Neural cell (in vitro differentiated cells): ENCODE data around the gene USP7. TPM values are rescaled to one million over a fixed set of nuclear protein-coding genes. Genes with fewer than 3 reads are reported as not detected.

Experiments
- H2AFZ ChIP-seq: fragments of 200-600, 300-800 bp; sonication (generic), shearing (Covaris generic); 2 replicates; pipeline ENCODE4 v1.6.0; 2014; ENCODE audit warnings: low read depth, mild to moderate bottlenecking, antibody characterized with exemption, low read length, moderate library complexity
- H3F3A ChIP-seq: fragments of 200-600 bp; shearing (Covaris generic); 2 replicates; pipeline ENCODE4 v1.6.1; 2016; ENCODE audit warnings: mild to moderate bottlenecking, moderate library complexity, mixed read lengths, antibody characterized with exemption, low read length; ENCODE audit not compliant: insufficient read depth, poor library complexity, severe bottlenecking
- H3K27ac ChIP-seq: fragments of 200-600, 300-800 bp; sonication (generic), shearing (Covaris generic); 2 replicates; pipeline ENCODE4 v1.5.1; 2014; ENCODE audit warnings: mild to moderate bottlenecking, low read length, moderate library complexity
- H3K27me3 ChIP-seq: fragments of 300-800, 200-600 bp; sonication (generic), shearing (Covaris generic); 2 replicates; pipeline ENCODE4 v1.6.0; 2014; ENCODE audit warnings: mild to moderate bottlenecking, low read depth, low read length, moderate library complexity; ENCODE audit not compliant: insufficient read depth
- H3K36me3 ChIP-seq: fragments of 300-800, 200-600 bp; sonication (generic), shearing (Covaris generic); 2 replicates; pipeline ENCODE4 v1.5.1; 2014; ENCODE audit warnings: mild to moderate bottlenecking, antibody characterized with exemption, low read length, moderate library complexity; ENCODE audit not compliant: insufficient read depth
- H3K4me2 ChIP-seq: fragments of 300-800, 200-600 bp; sonication (generic), shearing (Covaris generic); 2 replicates; pipeline ENCODE4 v1.6.0; 2014; ENCODE audit warnings: mild to moderate bottlenecking, low read length
- H3K4me3 ChIP-seq: fragments of 300-800, 200-600 bp; sonication (generic), shearing (Covaris generic); 2 replicates; pipeline ENCODE4 v1.5.1; 2014; ENCODE audit warnings: mild to moderate bottlenecking, low read length, moderate library complexity
- H3K79me2 ChIP-seq: fragments of 200-600 bp; shearing (Covaris generic); replicated peaks from 2 replicates; pipeline ENCODE4 v1.6.0; 2014; ENCODE audit warnings: mild to moderate bottlenecking, low read length, moderate library complexity; ENCODE audit not compliant: insufficient read depth
- H3K9ac ChIP-seq: fragments of 300-800, 200-600 bp; sonication (generic), shearing (Covaris generic); 2 replicates; pipeline ENCODE4 v1.6.1; 2016; ENCODE audit warnings: mild to moderate bottlenecking, low read length, mixed read lengths
- H3K9me2 ChIP-seq: fragments of 200-600 bp; shearing (Covaris generic); 2 replicates; pipeline ENCODE4 v1.6.1; 2016; ENCODE audit warnings: mild to moderate bottlenecking, low read length, mixed read lengths; ENCODE audit not compliant: insufficient read depth
- H3K9me3 ChIP-seq: fragments of 200-600, 300-800 bp; sonication (generic), shearing (Covaris generic); 2 replicates; pipeline ENCODE4 v1.6.1; 2016; ENCODE audit warnings: mild to moderate bottlenecking, mixed run types, low read length, moderate library complexity, mixed read lengths
- H4K20me1 ChIP-seq: fragments of 200-600 bp; shearing (Covaris generic); 2 replicates; pipeline ENCODE4 v1.6.1; 2016; ENCODE audit warnings: mild to moderate bottlenecking, mixed run types; ENCODE audit not compliant: insufficient read depth
- EP300 ChIP-seq: fragments of 450-650 bp; conservative IDR thresholded peaks from 2 replicates; pipeline ENCODE4 v1.6.1; 2014; ENCODE audit warnings: antibody characterized with exemption, mild to moderate bottlenecking, moderate library complexity; ENCODE audit not compliant: poor library complexity, severe bottlenecking
- EZH2 ChIP-seq: fragments of 200-600, 300-800 bp; shearing (Covaris generic), sonication (generic); IDR thresholded peaks from 2 replicates; pipeline ENCODE4 v1.6.1; 2014; ENCODE audit warnings: antibody characterized with exemption, low read length, borderline replicate concordance, mild to moderate bottlenecking; ENCODE audit not compliant: insufficient read depth, poor library complexity, severe bottlenecking
- MXI1 ChIP-seq: fragments of 450-650 bp; conservative IDR thresholded peaks from 2 replicates; pipeline ENCODE4 v1.6.1; 2014; ENCODE audit warnings: antibody characterized with exemption, mild to moderate bottlenecking; ENCODE audit not compliant: poor library complexity, severe bottlenecking
- POLR2AphosphoS5 ChIP-seq: IDR thresholded peaks from 2 replicates; pipeline ENCODE4 v1.6.1; 2012
- RAD21 ChIP-seq: fragments of 450-650 bp; conservative IDR thresholded peaks from 2 replicates; pipeline ENCODE4 v1.6.1; 2014; ENCODE audit warnings: antibody characterized with exemption, mild to moderate bottlenecking, moderate library complexity
- SMC3 ChIP-seq: fragments of 450-650 bp; conservative IDR thresholded peaks from 2 replicates; pipeline ENCODE4 v1.6.1; 2014; ENCODE audit warnings: antibody characterized with exemption, mild to moderate bottlenecking, moderate library complexity; ENCODE audit not compliant: poor library complexity
- TAF1 ChIP-seq: IDR thresholded peaks from 2 replicates; pipeline ENCODE4 v1.6.1; 2012; ENCODE audit warnings: low read depth
- polyA plus RNA-seq: library from polyadenylated mRNA; depleted of rRNA; stranded (reverse); fragments of >200 nt; gene quantifications from 2 replicates; pipeline ENCODE4 v1.2.3, GENCODE V29; 2014
- TF ChIP-seq, protein P1 (sequence below): IDR thresholded peaks from 2 replicates; pipeline ENCODE4 v1.6.1; 2012; ENCODE audit warnings: borderline replicate concordance
- TF ChIP-seq, protein P2 (sequence below): fragments of 450-650 bp; IDR thresholded peaks from 2 replicates; pipeline ENCODE4 v1.5.1; 2014; ENCODE audit warnings: antibody characterized with exemption, mild to moderate bottlenecking, moderate library complexity; ENCODE audit not compliant: poor library complexity, severe bottlenecking

Gene USP7
- polyA plus RNA-seq, 1 donor from 2014 or later: 52.5 TPM

DNA sequence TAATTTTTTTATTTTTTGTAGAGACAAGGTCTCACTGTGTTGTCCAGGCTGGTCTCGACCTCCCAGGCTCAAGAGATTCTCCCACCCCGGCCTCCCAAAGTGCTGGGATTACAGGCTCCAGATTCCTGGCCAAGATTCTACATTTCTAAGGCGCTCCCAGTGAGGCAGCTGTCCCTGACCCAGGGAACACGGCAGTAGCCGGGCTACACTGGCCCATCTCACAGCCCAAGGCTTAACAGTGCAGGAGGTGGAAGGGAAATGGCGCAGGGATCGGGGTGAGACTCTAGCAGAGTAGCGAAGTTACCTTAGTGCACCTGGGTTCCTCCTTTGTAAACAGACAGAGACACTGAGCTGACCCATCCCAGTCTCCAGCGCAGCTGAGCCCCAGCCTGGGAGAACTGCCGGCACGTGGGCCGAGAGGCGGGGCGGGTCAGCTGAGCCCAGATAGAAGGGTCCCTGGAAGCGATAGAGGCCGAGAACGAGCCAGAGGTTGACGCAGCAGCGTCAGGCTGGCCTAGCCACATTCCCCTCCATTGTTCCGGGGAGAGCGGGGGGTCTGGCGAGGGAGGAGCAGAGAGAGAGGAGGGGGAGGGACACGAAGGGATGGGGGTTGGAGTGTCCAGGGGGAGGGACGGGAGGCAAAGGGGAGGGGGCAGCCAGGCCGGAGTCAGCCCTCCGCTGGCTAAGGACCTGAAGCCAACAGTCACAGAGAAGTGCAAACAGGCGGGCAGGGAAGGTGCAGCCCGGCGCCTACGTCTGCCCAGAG lies 97.4 kb downstream of the USP7 start:
- H3K4me2 ChIP-seq: peak overlapping the region; percentile 82
- H3K27ac ChIP-seq: peak overlapping the region; percentile 63
- H3K79me2 ChIP-seq: peaks cover 70% of the 10 kb centered on the region
- peaks cover 3% of the 10 kb centered on the region for H4K20me1 ChIP-seq
- H3K36me3 ChIP-seq: no peaks in the 10 kb centered on the region
- no peaks in the 10 kb centered on the region for H3K27me3 ChIP-seq
- peak overlapping the region; percentile 18 for H2AFZ ChIP-seq
- H3K9me2 ChIP-seq: no peaks in the 10 kb centered on the region
- no peak for TF ChIP-seq TAF1
- TF ChIP-seq RAD21: no peak
- TF ChIP-seq MXI1: peak; percentile 46
- peak; percentile 49 for TF ChIP-seq POLR2AphosphoS5
- peak overlapping the region; percentile 80 for H3K4me3 ChIP-seq
- H3K9me3 ChIP-seq: no peaks in the 10 kb centered on the region
- peak overlapping the region; percentile 78 for H3K9ac ChIP-seq
- no peaks in the 10 kb centered on the region for H3F3A ChIP-seq

- Histone ChIP-seq H3K4me2 (no peak overlapping the region), H4K20me1 (peaks cover 3% of the 10 kb centered on the region), H3K9ac (no peak overlapping the region), H3K27ac (no peak overlapping the region), H3K27me3 (no peaks in the 10 kb centered on the region), H3K9me3 (no peaks in the 10 kb centered on the region), H3K36me3 (no peaks in the 10 kb centered on the region), H3K9me2 (no peaks in the 10 kb centered on the region), H3K79me2 (peaks cover 73% of the 10 kb centered on the region), H3K4me3 (peak overlapping the region; percentile 80), H3F3A (no peaks in the 10 kb centered on the region), H2AFZ (no peak overlapping the region)
- TF ChIP-seq, protein P1, sequence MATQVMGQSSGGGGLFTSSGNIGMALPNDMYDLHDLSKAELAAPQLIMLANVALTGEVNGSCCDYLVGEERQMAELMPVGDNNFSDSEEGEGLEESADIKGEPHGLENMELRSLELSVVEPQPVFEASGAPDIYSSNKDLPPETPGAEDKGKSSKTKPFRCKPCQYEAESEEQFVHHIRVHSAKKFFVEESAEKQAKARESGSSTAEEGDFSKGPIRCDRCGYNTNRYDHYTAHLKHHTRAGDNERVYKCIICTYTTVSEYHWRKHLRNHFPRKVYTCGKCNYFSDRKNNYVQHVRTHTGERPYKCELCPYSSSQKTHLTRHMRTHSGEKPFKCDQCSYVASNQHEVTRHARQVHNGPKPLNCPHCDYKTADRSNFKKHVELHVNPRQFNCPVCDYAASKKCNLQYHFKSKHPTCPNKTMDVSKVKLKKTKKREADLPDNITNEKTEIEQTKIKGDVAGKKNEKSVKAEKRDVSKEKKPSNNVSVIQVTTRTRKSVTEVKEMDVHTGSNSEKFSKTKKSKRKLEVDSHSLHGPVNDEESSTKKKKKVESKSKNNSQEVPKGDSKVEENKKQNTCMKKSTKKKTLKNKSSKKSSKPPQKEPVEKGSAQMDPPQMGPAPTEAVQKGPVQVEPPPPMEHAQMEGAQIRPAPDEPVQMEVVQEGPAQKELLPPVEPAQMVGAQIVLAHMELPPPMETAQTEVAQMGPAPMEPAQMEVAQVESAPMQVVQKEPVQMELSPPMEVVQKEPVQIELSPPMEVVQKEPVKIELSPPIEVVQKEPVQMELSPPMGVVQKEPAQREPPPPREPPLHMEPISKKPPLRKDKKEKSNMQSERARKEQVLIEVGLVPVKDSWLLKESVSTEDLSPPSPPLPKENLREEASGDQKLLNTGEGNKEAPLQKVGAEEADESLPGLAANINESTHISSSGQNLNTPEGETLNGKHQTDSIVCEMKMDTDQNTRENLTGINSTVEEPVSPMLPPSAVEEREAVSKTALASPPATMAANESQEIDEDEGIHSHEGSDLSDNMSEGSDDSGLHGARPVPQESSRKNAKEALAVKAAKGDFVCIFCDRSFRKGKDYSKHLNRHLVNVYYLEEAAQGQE: no peak
- TF ChIP-seq SMC3 (no peak), EP300 (no peak), POLR2AphosphoS5 (no peak)
Measured at GRCh38 chr16:8865145-8865882, 98.4 kb downstream of the USP7 start.

- Histone ChIP-seq H3K9ac (no peak overlapping the region), H3K9me2 (no peaks in the 10 kb centered on the region), H3K9me3 (no peaks in the 10 kb centered on the region), H3K27ac (no peak overlapping the region), H3K4me2 (no peak overlapping the region), H2AFZ (no peak overlapping the region), H3K27me3 (no peaks in the 10 kb centered on the region), H3F3A (no peaks in the 10 kb centered on the region), H3K36me3 (no peaks in the 10 kb centered on the region), H4K20me1 (peaks cover 3% of the 10 kb centered on the region), H3K4me3 (no peak overlapping the region), H3K79me2 (peaks cover 73% of the 10 kb centered on the region)
- no peak for TF ChIP-seq TAF1
- TF ChIP-seq SMC3: no peak
- no peak for TF ChIP-seq RAD21
- TF ChIP-seq, protein P1: no peak
- no peak for TF ChIP-seq EZH2
- TF ChIP-seq EP300: no peak
- TF ChIP-seq MXI1: no peak
- TF ChIP-seq, protein P2, sequence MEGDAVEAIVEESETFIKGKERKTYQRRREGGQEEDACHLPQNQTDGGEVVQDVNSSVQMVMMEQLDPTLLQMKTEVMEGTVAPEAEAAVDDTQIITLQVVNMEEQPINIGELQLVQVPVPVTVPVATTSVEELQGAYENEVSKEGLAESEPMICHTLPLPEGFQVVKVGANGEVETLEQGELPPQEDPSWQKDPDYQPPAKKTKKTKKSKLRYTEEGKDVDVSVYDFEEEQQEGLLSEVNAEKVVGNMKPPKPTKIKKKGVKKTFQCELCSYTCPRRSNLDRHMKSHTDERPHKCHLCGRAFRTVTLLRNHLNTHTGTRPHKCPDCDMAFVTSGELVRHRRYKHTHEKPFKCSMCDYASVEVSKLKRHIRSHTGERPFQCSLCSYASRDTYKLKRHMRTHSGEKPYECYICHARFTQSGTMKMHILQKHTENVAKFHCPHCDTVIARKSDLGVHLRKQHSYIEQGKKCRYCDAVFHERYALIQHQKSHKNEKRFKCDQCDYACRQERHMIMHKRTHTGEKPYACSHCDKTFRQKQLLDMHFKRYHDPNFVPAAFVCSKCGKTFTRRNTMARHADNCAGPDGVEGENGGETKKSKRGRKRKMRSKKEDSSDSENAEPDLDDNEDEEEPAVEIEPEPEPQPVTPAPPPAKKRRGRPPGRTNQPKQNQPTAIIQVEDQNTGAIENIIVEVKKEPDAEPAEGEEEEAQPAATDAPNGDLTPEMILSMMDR: no peak
- TF ChIP-seq POLR2AphosphoS5: no peak
Measured at GRCh38 chr16:8864480-8865110, 99.1 kb downstream of the USP7 start.
